Smooth muscle cell (in vitro differentiated cells): ENCODE results near the gene GLG1. TPM values are rescaled to one million over a fixed set of nuclear protein-coding genes. Genes with fewer than 3 reads are reported as not detected.
"Not testable (repeated sequence)": the region's sequence is repeated elsewhere in the genome, so short reads cannot be mapped to it uniquely, and the experiment has no call there.

ENCODE experiments used
- DNase-seq: peaks from one replicate; lab custom pipeline; 2025; ENCODE audit not compliant: unreplicated experiment; lab: John Stamatoyannopoulos, UW
- H2AFZ ChIP-seq: fragments of 200-600 bp; sonication (generic); 2 replicates; pipeline ENCODE4 v1.6.0; 2016; ENCODE audit warnings: antibody characterized with exemption, low read depth, mild to moderate bottlenecking
- H3F3A ChIP-seq: fragments of 200-600 bp; sonication (generic); 2 replicates; pipeline ENCODE4 v1.6.0; 2017; ENCODE audit warnings: antibody characterized with exemption, low read depth
- H3K27ac ChIP-seq: fragments of 200-600 bp; sonication (generic); 2 replicates; pipeline ENCODE4 v1.5.1; 2016; ENCODE audit warnings: low read depth, mild to moderate bottlenecking
- H3K27me3 ChIP-seq: fragments of 200-600 bp; sonication (generic); 2 replicates; pipeline ENCODE4 v1.6.1; 2016; ENCODE audit warnings: low read depth, mild to moderate bottlenecking
- H3K36me3 ChIP-seq: fragments of 200-600 bp; sonication (generic); 2 replicates; pipeline ENCODE4 v1.5.1; 2016; ENCODE audit warnings: low read depth
- H3K4me1 ChIP-seq: fragments of 200-600 bp; sonication (generic); 2 replicates; pipeline ENCODE4 v1.5.1; 2016; ENCODE audit warnings: low read depth
- H3K4me2 ChIP-seq: fragments of 200-600 bp; sonication (generic); 2 replicates; pipeline ENCODE4 v1.6.0; 2016; ENCODE audit warnings: mild to moderate bottlenecking
- H3K4me3 ChIP-seq: fragments of 200-600 bp; sonication (generic); 2 replicates; pipeline ENCODE4 v1.5.1; 2016; ENCODE audit warnings: mild to moderate bottlenecking
- H3K79me2 ChIP-seq: fragments of 200-600 bp; sonication (generic); 2 replicates; pipeline ENCODE4 v1.6.0; 2016; ENCODE audit warnings: low read depth, mild to moderate bottlenecking
- H3K9ac ChIP-seq: fragments of 200-600 bp; sonication (generic); 2 replicates; pipeline ENCODE4 v1.6.0; 2016; ENCODE audit warnings: low read depth
- H3K9me3 ChIP-seq: fragments of 200-600 bp; sonication (generic); replicated peaks from 2 replicates; pipeline ENCODE4 v1.5.1; 2016; ENCODE audit warnings: low read depth
- H4K20me1 ChIP-seq: fragments of 200-600 bp; sonication (generic); 2 replicates; pipeline ENCODE4 v1.6.0; 2016; ENCODE audit warnings: low read depth
- CTCF ChIP-seq: fragments of 200-600 bp; sonication (generic); IDR thresholded peaks from 2 replicates; pipeline ENCODE4 v1.5.1; 2017; ENCODE audit warnings: borderline replicate concordance, mild to moderate bottlenecking, antibody characterized with exemption; ENCODE audit not compliant: insufficient read depth, poor library complexity, severe bottlenecking
- WGBS: methylation state at CpG from one replicate; pipeline ENCODE4 v1.1.7; 2016; ENCODE audit warnings: low lambda C conversion rate; 5-methylcytosine and 5-hydroxymethylcytosine counted together
- polyA plus RNA-seq: library from polyadenylated mRNA; unstranded; fragments of >200 nt; fragmentation: Nextera tagmentation; extraction: Ambion mirVana; gene quantifications from 2 replicates; pipeline ENCODE4 v1.2.1, GENCODE V29; 2016
- total RNA-seq: library from RNA; depleted of rRNA; stranded (reverse); fragments of >200 nt; gene quantifications from 2 replicates; pipeline ENCODE4 v1.2.3, GENCODE V29; 2014

The GLG1 gene
- total RNA-seq (131 and 180 TPM in 2 replicates), polyA plus RNA-seq (138 and 140 TPM in 2 replicates)

- Histone ChIP-seq H3K27me3 (no peaks in the 10 kb centered on the region), H3K9ac (peak within 1 kb of the TSS; percentile 96), H4K20me1 (peaks cover 43% of the 10 kb centered on the region), H3K4me3 (peak within 1 kb of the TSS; percentile 99), H3K4me2 (peak within 1 kb of the TSS; percentile 90), H3K9me3 (no peaks in the 10 kb centered on the region), H3F3A (no peaks in the 10 kb centered on the region), H2AFZ (peak within 1 kb of the TSS; percentile 95), H3K27ac (peak within 1 kb of the TSS; percentile 95), H3K79me2 (peaks cover 51% of the 10 kb centered on the region), H3K4me1 (peaks cover 25% of the 10 kb centered on the region), H3K36me3 (no peaks in the 10 kb centered on the region)
- WGBS, result under 1% methylated on average over 62 of the region's 77 CpGs
- DNase-seq, result peak; percentile 64
- no peak for TF ChIP-seq CTCF
Observed at GRCh38 chr16:74606521-74607309, at the start of gene GLG1. GLG1 (minus strand) TSS chr16:74607114; CDS start chr16:74607094, 20 bp downstream.

GRCh38 chr16:74654536-74655050 lies 47.7 kb upstream of the GLG1 start:
- no peak for TF ChIP-seq CTCF
- H3K9me3 ChIP-seq, result no peaks in the 10 kb centered on the region
- H3K4me1 ChIP-seq, result peaks cover 12% of the 10 kb centered on the region
- peak overlapping the region; percentile 53 for H3K4me2 ChIP-seq
- peaks cover 12% of the 10 kb centered on the region for H3K36me3 ChIP-seq
- H3K4me3 ChIP-seq, result no peak overlapping the region
- H3K27me3 ChIP-seq, result no peaks in the 10 kb centered on the region
- H3K9ac ChIP-seq, result no peak overlapping the region
- H4K20me1 ChIP-seq, result peaks cover 84% of the 10 kb centered on the region
- no peak overlapping the region for H2AFZ ChIP-seq
- H3F3A ChIP-seq, result peaks cover 20% of the 10 kb centered on the region
- 22% methylated on average over 3 of the region's 3 CpGs for WGBS
- H3K27ac ChIP-seq, result peak overlapping the region; percentile 48
- H3K79me2 ChIP-seq, result peaks cover 41% of the 10 kb centered on the region
- DNase-seq, result no peak

GRCh38 chr16:74652883-74653282 lies 46.0 kb upstream of the GLG1 start:
- not testable (repeated sequence) for DNase-seq, H3K4me2 ChIP-seq, H2AFZ ChIP-seq, H3K27ac ChIP-seq, H3K27me3 ChIP-seq, H3K9me3 ChIP-seq, H3K4me3 ChIP-seq, H3K9ac ChIP-seq, H3K36me3 ChIP-seq
- 81% methylated on average over 2 of the region's 2 CpGs for WGBS
- Histone ChIP-seq H3K4me1 (peaks cover 12% of the 10 kb centered on the region), H3K79me2 (peaks cover 27% of the 10 kb centered on the region), H3F3A (peaks cover 20% of the 10 kb centered on the region), H4K20me1 (peaks cover 69% of the 10 kb centered on the region)

GRCh38 chr16:74652249-74652648 lies 45.3 kb upstream of the GLG1 start:
- H3F3A ChIP-seq, result peaks cover 20% of the 10 kb centered on the region
- no peaks in the 10 kb centered on the region for H3K27me3 ChIP-seq
- H3K9me3 ChIP-seq, result no peaks in the 10 kb centered on the region
- no peak overlapping the region for H3K9ac ChIP-seq
- peaks cover 12% of the 10 kb centered on the region for H3K4me1 ChIP-seq
- peaks cover 8% of the 10 kb centered on the region for H3K36me3 ChIP-seq
- H2AFZ ChIP-seq, result no peak overlapping the region
- H3K4me2 ChIP-seq, result no peak overlapping the region
- 29% methylated on average over 1 of the region's 1 CpG for WGBS
- no peak overlapping the region for H3K4me3 ChIP-seq
- no peak for TF ChIP-seq CTCF
- no peak for DNase-seq
- H4K20me1 ChIP-seq, result peaks cover 63% of the 10 kb centered on the region
- H3K79me2 ChIP-seq, result peaks cover 27% of the 10 kb centered on the region
- H3K27ac ChIP-seq, result no peak overlapping the region
